Measurements from ENCODE around the gene LPCAT3.

The LPCAT3 gene

GRCh38 chr12:6956021-6956727 is 62.1 kb downstream of the LPCAT3 start:
- DNase-seq: peak in 3 of 10 donors; percentile 66 to 72 (median 67)
- intact Hi-C loops (cut with DNase I): no loop called here

GRCh38 chr12:6955108-6956020 is 62.9 kb downstream of the LPCAT3 start:
- intact Hi-C loops (cut with DNase I): no loop called here
- DNase-seq: peak in 3 of 10 donors; percentile 34 to 65 (median 37)

- intact Hi-C loops (cut with DNase I): no loop called here
- DNase-seq: peak in 3 of 10 donors; percentile 32 to 67 (median 46)
These were observed 63.8 kb downstream of the LPCAT3 start for GRCh38 chr12:6954316-6955107.

- DNase-seq: peak in 3 of 10 donors; percentile 66 to 85 (median 72)
- intact Hi-C loops (cut with DNase I): no loop called here
These were observed 64.6 kb downstream of the LPCAT3 start for GRCh38 chr12:6953442-6954315.

GRCh38 chr12:6952863-6953441 is 65.3 kb downstream of the LPCAT3 start:
- intact Hi-C loops (cut with DNase I): no loop called here
- DNase-seq: peak in 3 of 10 donors; percentile 35 to 64 (median 37)

- DNase-seq: peak in 3 of 10 donors; percentile 47 to 73 (median 60)
- intact Hi-C loops (cut with DNase I): no loop called here
These were observed 66.0 kb downstream of the LPCAT3 start for GRCh38 chr12:6952121-6952862.

- intact Hi-C loops (cut with DNase I): no loop called here
- DNase-seq: peak in 3 of 10 donors; percentile 51 to 84 (median 72)
These were observed 66.6 kb downstream of the LPCAT3 start for GRCh38 chr12:6951551-6952120.

GRCh38 chr12:6950811-6951540 is 67.3 kb downstream of the LPCAT3 start, which contains the start of gene PTPN6:
Gene PTPN6 (plus strand): TSS chr12:6951356. CDS start chr12:6951513, 157 bp downstream.
- DNase-seq: peak in 4 of 10 donors; percentile 30 to 88 (median 81)
- intact Hi-C loops (cut with DNase I): no loop called here

- peak in 3 of 10 donors; percentile 8 to 50 (median 32) for DNase-seq
- intact Hi-C loops (cut with DNase I): no loop called here
These were observed 67.9 kb downstream of the LPCAT3 start for GRCh38 chr12:6950401-6950801.

- DNase-seq: peak in 3 of 10 donors; percentile 49 to 78 (median 66)
- intact Hi-C loops (cut with DNase I): loop anchor here (10.0 kb wide), 1 partner anchor 166 kb away; no protein-coding TSS in a partner anchor
These were observed 69.2 kb downstream of the LPCAT3 start for GRCh38 chr12:6948873-6949594.

- intact Hi-C loops (cut with DNase I): loop anchor here (10.0 kb wide), 1 partner anchor 167 kb away; no protein-coding TSS in a partner anchor
- peak in 3 of 10 donors; percentile 33 to 61 (median 39) for DNase-seq
These were observed 70.7 kb downstream of the LPCAT3 start for GRCh38 chr12:6947615-6948014.

- intact Hi-C loops (cut with DNase I): loop anchor here (10.0 kb wide), 1 partner anchor 168 kb away; no protein-coding TSS in a partner anchor
- DNase-seq: peak in 2 of 10 donors; percentile 14 to 55
These were observed 71.3 kb downstream of the LPCAT3 start for GRCh38 chr12:6946920-6947374.

GRCh38 chr12:6946033-6946919 is 72.0 kb downstream of the LPCAT3 start:
- intact Hi-C loops (cut with DNase I): loop anchor here (10.0 kb wide), 1 partner anchor 169 kb away; no protein-coding TSS in a partner anchor
- DNase-seq: peak in 3 of 10 donors; percentile 75 to 86 (median 80)

- intact Hi-C loops (cut with DNase I): loop anchor here (2.0 to 10.0 kb wide), 2 partner anchors 169 to 243 kb away; partner anchors contain the start of gene PEX5
- peak in 3 of 10 donors; percentile 41 to 71 (median 59) for DNase-seq
These were observed 72.7 kb downstream of the LPCAT3 start for GRCh38 chr12:6945613-6946012.

Measured in posterior cingulate gyrus (tissue), 11 donors.